DND-41 (cell line): Measurements from ENCODE around the gene RAB6B.

Experiments used
- ATAC-seq: fragments of 200-7000 bp; cut with Tn5 transposase; 3 replicates; pipeline ENCODE4 v1.9.1; 2021; ENCODE audit warnings: low read depth; ENCODE audit not compliant: insufficient read depth
- DNase-seq: peaks from one replicate; pipeline ENCODE4 v3.0.0-alpha.2; 2020
- H2AFZ ChIP-seq: 2 replicates; pipeline ENCODE4 v1.6.0; 2012; ENCODE audit warnings: low read depth, low read length
- H3K27ac ChIP-seq: 2 replicates; pipeline ENCODE4 v1.5.1; 2012; ENCODE audit warnings: low read length, inconsistent platforms
- H3K27me3 ChIP-seq: fragments of 200-600 bp; sonication (generic); 2 replicates; pipeline ENCODE4 v1.6.0; 2012; ENCODE audit warnings: low read length, mild to moderate bottlenecking, inconsistent platforms; ENCODE audit not compliant: insufficient read depth, poor library complexity
- H3K36me3 ChIP-seq: 2 replicates; pipeline ENCODE4 v1.5.1; 2012; ENCODE audit warnings: low read length, inconsistent platforms; ENCODE audit not compliant: insufficient read depth
- H3K4me1 ChIP-seq: 2 replicates; pipeline ENCODE4 v1.5.1; 2012; ENCODE audit warnings: mild to moderate bottlenecking, low read length; ENCODE audit not compliant: insufficient read depth
- H3K4me2 ChIP-seq: 2 replicates; pipeline ENCODE4 v1.6.0; 2012; ENCODE audit warnings: mild to moderate bottlenecking, moderate library complexity, low read length, inconsistent platforms; ENCODE audit not compliant: insufficient read depth
- H3K4me3 ChIP-seq, 2 experiments: fragments of 200-600 bp in 1 of 2; shearing (Covaris generic) in 1 of 2; 2 replicates each; pipeline ENCODE4 v1.5.1; 2012 to 2016; ENCODE audit warnings: inconsistent platforms in 2 of 2, low read length in 2 of 2, mild to moderate bottlenecking in 2 of 2, low read depth in 1 of 2, moderate library complexity in 1 of 2
- H3K79me2 ChIP-seq: 2 replicates; pipeline ENCODE4 v1.6.0; 2012; ENCODE audit warnings: low read length, inconsistent platforms; ENCODE audit not compliant: insufficient read depth
- H3K9ac ChIP-seq: 2 replicates; pipeline ENCODE4 v1.6.0; 2012; ENCODE audit warnings: low read depth, mild to moderate bottlenecking, inconsistent platforms, low read length, moderate library complexity
- H3K9me3 ChIP-seq: 2 replicates; pipeline ENCODE4 v1.5.1; 2012; ENCODE audit warnings: low read length, moderate library complexity, mild to moderate bottlenecking, inconsistent platforms; ENCODE audit not compliant: insufficient read depth, severe bottlenecking
- H4K20me1 ChIP-seq: 2 replicates; pipeline ENCODE4 v1.6.0; 2012; ENCODE audit warnings: low read length; ENCODE audit not compliant: insufficient read depth
- CTCF ChIP-seq: IDR thresholded peaks from 2 replicates; pipeline ENCODE4 v1.5.1; 2012; ENCODE audit warnings: borderline replicate concordance, low read length, moderate library complexity, mild to moderate bottlenecking; ENCODE audit not compliant: poor library complexity, severe bottlenecking; ENCODE audit errors: extremely low read depth
- EZH2 ChIP-seq: IDR thresholded peaks from 3 replicates; pipeline ENCODE4 v1.6.1; 2012; ENCODE audit warnings: borderline replicate concordance, low read depth, mild to moderate bottlenecking, moderate library complexity, low read length, inconsistent platforms; ENCODE audit not compliant: severe bottlenecking

RAB6B gene

GRCh38 chr3:133877221-133877620 is 18.5 kb downstream of the RAB6B start:
- Histone ChIP-seq H3K4me1 (no peaks in the 10 kb centered on the region), H2AFZ (no peak overlapping the region), H3K9ac (no peak overlapping the region), H3K4me2 (no peak overlapping the region), H3K9me3 (no peaks in the 10 kb centered on the region), H3K79me2 (no peaks in the 10 kb centered on the region), H3K27me3 (peaks cover 5% of the 10 kb centered on the region), H3K36me3 (no peaks in the 10 kb centered on the region), H3K4me3 (no peak overlapping the region), H3K27ac (no peak overlapping the region), H4K20me1 (no peaks in the 10 kb centered on the region)
- TF ChIP-seq CTCF (no peak), EZH2 (no peak)
- no peak for DNase-seq
- ATAC-seq = no peak

- H3K27me3 ChIP-seq = peaks cover 9% of the 10 kb centered on the region
- no peak overlapping the region for H3K4me3 ChIP-seq
- no peak for ATAC-seq
Observed at GRCh38 chr3:133874761-133875438, 20.8 kb downstream of the RAB6B start.

GRCh38 chr3:133874344-133874743 is 21.3 kb downstream of the RAB6B start:
- H3K79me2 ChIP-seq = no peaks in the 10 kb centered on the region
- no peaks in the 10 kb centered on the region for H3K36me3 ChIP-seq
- H3K4me3 ChIP-seq = no peak overlapping the region
- H3K27ac ChIP-seq = no peak overlapping the region
- no peak overlapping the region for H2AFZ ChIP-seq
- DNase-seq (no peak), ATAC-seq (no peak)
- no peak for TF ChIP-seq CTCF
- TF ChIP-seq EZH2 = no peak
- H3K4me2 ChIP-seq = no peak overlapping the region
- no peaks in the 10 kb centered on the region for H3K9me3 ChIP-seq
- no peak overlapping the region for H3K9ac ChIP-seq
- no peaks in the 10 kb centered on the region for H3K4me1 ChIP-seq
- H3K27me3 ChIP-seq = peaks cover 6% of the 10 kb centered on the region
- H4K20me1 ChIP-seq = no peaks in the 10 kb centered on the region

More at GRCh38 chr3:133874761-133875438, 20.8 kb downstream of the RAB6B start:
- Histone ChIP-seq H3K4me1 (no peaks in the 10 kb centered on the region), H2AFZ (no peak overlapping the region), H3K79me2 (no peaks in the 10 kb centered on the region), H4K20me1 (no peaks in the 10 kb centered on the region), H3K36me3 (no peaks in the 10 kb centered on the region), H3K4me2 (no peak overlapping the region), H3K9ac (no peak overlapping the region), H3K27ac (no peak overlapping the region), H3K9me3 (no peaks in the 10 kb centered on the region)
- TF ChIP-seq CTCF (no peak), EZH2 (no peak)
- DNase-seq = no peak

GRCh38 chr3:133872781-133873180 is 22.9 kb downstream of the RAB6B start:
- Histone ChIP-seq H2AFZ (no peak overlapping the region), H4K20me1 (no peaks in the 10 kb centered on the region), H3K36me3 (no peaks in the 10 kb centered on the region), H3K4me3 (no peak overlapping the region), H3K79me2 (no peaks in the 10 kb centered on the region), H3K4me2 (no peak overlapping the region), H3K4me1 (no peaks in the 10 kb centered on the region), H3K9ac (no peak overlapping the region), H3K27me3 (peaks cover 9% of the 10 kb centered on the region), H3K27ac (no peak overlapping the region), H3K9me3 (no peaks in the 10 kb centered on the region)
- TF ChIP-seq EZH2 = no peak
- TF ChIP-seq CTCF = no peak
- ATAC-seq = no peak
- no peak for DNase-seq
